ENCODE results near the gene DDN. TPM values are rescaled to one million over a fixed set of nuclear protein-coding genes. Genes with fewer than 3 reads are reported as not detected.

Gene DDN
- polyA plus RNA-seq, 1 donor (not counting 4 experiments of a cell fraction or from before 2014, with no cell fraction given) = 0.10 TPM

- no peaks in the 10 kb centered on the region for H3K9me1 ChIP-seq (ENCODE audit: control insufficient read depth, extremely low read depth, insufficient read depth, low read length)
- H3K4me2 ChIP-seq (ENCODE audit: control insufficient read depth, extremely low read depth, insufficient read depth, low read depth, low read length) = no peak overlapping the region
- peaks cover 20% of the 10 kb centered on the region for H3K4me1 ChIP-seq (ENCODE audit: control insufficient read depth, extremely low read depth, insufficient read depth, low read length)
- dilution Hi-C loops (cut with MboI; ENCODE audit: extremely low pct_ligation_motif_present, low sequenced_read_pairs) = no loop called here
- no peak overlapping the region for H3K9ac ChIP-seq (ENCODE audit: control insufficient read depth, extremely low read depth, insufficient read depth, low read length)
- FAIRE-seq = no peak
- no peak overlapping the region for H2AFZ ChIP-seq (ENCODE audit: control insufficient read depth, low read length)
- no peak for TF ChIP-seq CTCF (optimal IDR thresholded peaks at IDR 0.05 in 1 of 3, IDR thresholded peaks at IDR 0.05 in 1 of 3, conservative IDR thresholded peaks at IDR 0.05 in 1 of 3; ENCODE audit: extremely low read depth in 1 of 3, insufficient read depth in 2 of 3, low read length in 3 of 3)
- TF ChIP-seq EZH2 (IDR thresholded peaks at IDR 0.05; ENCODE audit: low read length) = no peak
- H3K36me3 ChIP-seq (ENCODE audit: control insufficient read depth in 2 of 2, extremely low read depth in 1 of 2, insufficient read depth in 2 of 2, low read length in 2 of 2) = no peaks in the 10 kb centered on the region
- no peaks in the 10 kb centered on the region for H3K79me2 ChIP-seq (ENCODE audit: control insufficient read depth, insufficient read depth, low read length)
- H3K4me3 ChIP-seq (ENCODE audit: control insufficient read depth in 2 of 3, extremely low read depth in 1 of 3, insufficient read depth in 2 of 3, low read depth in 1 of 3, low read length in 3 of 3) = no peak overlapping the region
- no peaks in the 10 kb centered on the region for H4K20me1 ChIP-seq (ENCODE audit: control insufficient read depth, extremely low read depth, insufficient read depth, low read length)
- peaks cover 18% of the 10 kb centered on the region for H3K27me3 ChIP-seq (ENCODE audit: control insufficient read depth, extremely low read depth, insufficient read depth, low read length)
- no peak overlapping the region for H3K27ac ChIP-seq (ENCODE audit: control insufficient read depth, insufficient read depth, low read length)
- no peak for DNase-seq (ENCODE audit: low read depth, low spot score)
- H3K9me3 ChIP-seq (ENCODE audit: control insufficient read depth, low read depth, low read length) = no peaks in the 10 kb centered on the region
Observed at GRCh38 chr12:48966177-48966895, 32.8 kb downstream of the DDN start.

GRCh38 chr12:48965298-48965838, 33.8 kb downstream of the DDN start:
- Histone ChIP-seq H3K4me3 (ENCODE audit: control insufficient read depth in 2 of 3, extremely low read depth in 1 of 3, insufficient read depth in 2 of 3, low read depth in 1 of 3, low read length in 3 of 3) (no peak overlapping the region), H3K79me2 (ENCODE audit: control insufficient read depth, insufficient read depth, low read length) (no peaks in the 10 kb centered on the region), H3K27me3 (ENCODE audit: control insufficient read depth, extremely low read depth, insufficient read depth, low read length) (peaks cover 8% of the 10 kb centered on the region), H3K4me2 (ENCODE audit: control insufficient read depth, extremely low read depth, insufficient read depth, low read depth, low read length) (no peak overlapping the region), H3K9me3 (ENCODE audit: control insufficient read depth, low read depth, low read length) (no peaks in the 10 kb centered on the region), H2AFZ (ENCODE audit: control insufficient read depth, low read length) (no peak overlapping the region), H3K4me1 (ENCODE audit: control insufficient read depth, extremely low read depth, insufficient read depth, low read length) (peaks cover 11% of the 10 kb centered on the region), H3K9me1 (ENCODE audit: control insufficient read depth, extremely low read depth, insufficient read depth, low read length) (no peaks in the 10 kb centered on the region), H3K36me3 (ENCODE audit: control insufficient read depth in 2 of 2, extremely low read depth in 1 of 2, insufficient read depth in 2 of 2, low read length in 2 of 2) (no peaks in the 10 kb centered on the region), H3K9ac (ENCODE audit: control insufficient read depth, extremely low read depth, insufficient read depth, low read length) (no peak overlapping the region), H4K20me1 (ENCODE audit: control insufficient read depth, extremely low read depth, insufficient read depth, low read length) (no peaks in the 10 kb centered on the region), H3K27ac (ENCODE audit: control insufficient read depth, insufficient read depth, low read length) (no peak overlapping the region)
- DNase-seq (ENCODE audit: low read depth, low spot score) = no peak
- TF ChIP-seq EZH2 (IDR thresholded peaks at IDR 0.05; ENCODE audit: low read length) = no peak
- TF ChIP-seq CTCF (optimal IDR thresholded peaks at IDR 0.05 in 1 of 3, IDR thresholded peaks at IDR 0.05 in 1 of 3, conservative IDR thresholded peaks at IDR 0.05 in 1 of 3; ENCODE audit: extremely low read depth in 1 of 3, insufficient read depth in 2 of 3, low read length in 3 of 3) = peak; percentile 30 to 44 (median 37)
- dilution Hi-C loops (cut with MboI; ENCODE audit: extremely low pct_ligation_motif_present, low sequenced_read_pairs) = no loop called here
- no peak for FAIRE-seq

All from keratinocyte (primary cell).